GM12891 (cell line): Measurements from ENCODE around the gene RFPL1.
"Not testable (repeated sequence)": the region's sequence is repeated elsewhere in the genome, so short reads cannot be mapped to it uniquely, and the experiment has no call there.

Experiments
- PAX5 ChIP-seq: IDR thresholded peaks from 2 replicates; pipeline ENCODE4 v1.6.1; 2011; ENCODE audit warnings: low read length, moderate library complexity, mild to moderate bottlenecking; ENCODE audit not compliant: insufficient read depth, severe bottlenecking
- POLR2A ChIP-seq: IDR thresholded peaks from 2 replicates; pipeline ENCODE4 v1.6.1; 2011; ENCODE audit warnings: low read depth, low read length, control low read depth
- POLR2AphosphoS5 ChIP-seq: IDR thresholded peaks from 2 replicates; pipeline ENCODE4 v1.6.1; 2011; ENCODE audit warnings: low read depth, low read length, control low read depth
- POU2F2 ChIP-seq: IDR thresholded peaks from 2 replicates; pipeline ENCODE4 v1.6.1; 2011; ENCODE audit warnings: low read depth, mild to moderate bottlenecking, control low read depth, low read length, moderate library complexity
- SPI1 ChIP-seq: IDR thresholded peaks from 2 replicates; pipeline ENCODE4 v1.6.1; 2011; ENCODE audit warnings: low read depth, low read length, control low read depth
- TAF1 ChIP-seq: IDR thresholded peaks from 2 replicates; pipeline ENCODE4 v1.6.1; 2011; ENCODE audit warnings: low read depth, low read length, control low read depth

- TF ChIP-seq POLR2A, TAF1, POLR2AphosphoS5, SPI1, PAX5, POU2F2: not testable (repeated sequence)
These were observed 25.6 kb upstream of the RFPL1 start for GRCh38 chr22:29412772-29413171.
